Psoas muscle (tissue), 8 donors: ENCODE results near the gene RAB30. TPM values are rescaled to one million over a fixed set of nuclear protein-coding genes. Genes with fewer than 3 reads are reported as not detected.
A peak's percentile ranks its signal among the peaks of the same experiment; 100 is the strongest.

Source experiments
- ATAC-seq, 4 donors: fragments of 200-7000 bp; cut with Tn5 transposase; one replicate each; pipeline ENCODE4 v1.9.1; 2020; ENCODE audit warnings: moderate library complexity in 3 of 4, mild to moderate bottlenecking in 2 of 4
- DNase-seq, 2 donors: peaks; one replicate each; pipeline ENCODE4 v3.0.0-alpha.2; 2020
- H3K27ac ChIP-seq: fragments of 200-600 bp; one replicate; pipeline ENCODE4 v1.8.0; 2022
- H3K27me3 ChIP-seq, 3 donors: fragments of 200-600 bp in 1 of 3; one replicate each; pipeline versions ENCODE4 v1.6.1 to v1.8.0; 2013 to 2022; ENCODE audit warnings: low read length in 2 of 3, mild to moderate bottlenecking in 2 of 3, moderate library complexity in 1 of 3; ENCODE audit not compliant: insufficient read depth in 3 of 3
- H3K36me3 ChIP-seq, 2 donors: fragments of 200-600 bp in 1 of 2; one replicate each; pipeline versions ENCODE4 v1.6.1 to v1.8.0; 2013 to 2022; ENCODE audit warnings: low read depth in 1 of 2, mild to moderate bottlenecking in 1 of 2, moderate library complexity in 1 of 2; ENCODE audit not compliant: insufficient read depth in 1 of 2
- H3K4me1 ChIP-seq: fragments of 200-600 bp; one replicate; pipeline ENCODE4 v1.8.0; 2022
- H3K4me3 ChIP-seq: fragments of 200-600 bp; one replicate; pipeline ENCODE4 v1.8.0; 2022; ENCODE audit warnings: mild to moderate bottlenecking
- H3K9me3 ChIP-seq: fragments of 200-600 bp; one replicate; pipeline ENCODE4 v1.8.0; 2022
- WGBS, 3 donors: extraction: QIAGEN DNeasy Blood & Tissue Kit; methylation state at CpG; one replicate each; pipeline versions ENCODE4 v1.1.6 to v1.1.7; 2013; 5-methylcytosine and 5-hydroxymethylcytosine counted together
- intact Hi-C, 2 donors: fragments of 100-400 bp; cut with DNase I; formaldehyde crosslinking; loops; one replicate each; pipeline versions ENCODE4 v1.11.0 to v1.14.2; 2022
- long read RNA-seq, 2 donors: library from polyadenylated mRNA; unstranded; transcript quantifications; one replicate each; pipeline ENCODE4 v2.0.0, GENCODE V29; 2021
- polyA plus RNA-seq, 3 donors: library from polyadenylated mRNA; stranded (reverse); fragments of 200-250 nt; gene quantifications; one replicate each; pipeline ENCODE4 v1.2.3, GENCODE V29; 2013
- total RNA-seq, 4 donors: library from RNA; stranded (reverse); fragmentation: NEBNext Ultra II Directional in 2 of 4; extraction: Animal tissue kit (Norgen Biotek cat#: 25700) in 2 of 4; gene quantifications; one replicate each; pipeline versions ENCODE4 v1.2.1 to v1.2.4, GENCODE V29; 2021 to 2023
- TF ChIP-seq, protein P1 (sequence below): fragments of 200-600 bp; IDR thresholded peaks from one replicate; pipeline ENCODE4 v1.8.0; 2022; ENCODE audit warnings: antibody characterized with exemption
- donor health status: healthy with polysubstance abuse.
- donor health status: DM: no; HTN: no; CAD: no; lungs with moderate emphysema.
- donor health status: Bipolar disorder and iron deficiency.
- donor health status: healthy.
- donor health status: DM: yes; HTN: yes; CAD: no.
- donor health status: DM: no; HTN: no; CAD: no.
- donor health status: DM: no; HTN: no; CAD: no.
- donor health status: DM: yes; HTN: yes; CAD: no.

Gene RAB30, protein sequence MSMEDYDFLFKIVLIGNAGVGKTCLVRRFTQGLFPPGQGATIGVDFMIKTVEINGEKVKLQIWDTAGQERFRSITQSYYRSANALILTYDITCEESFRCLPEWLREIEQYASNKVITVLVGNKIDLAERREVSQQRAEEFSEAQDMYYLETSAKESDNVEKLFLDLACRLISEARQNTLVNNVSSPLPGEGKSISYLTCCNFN
- total RNA-seq, result 10 to 100 TPM; 15.2 to 89.7 (median 37.6) TPM
- 10 to 100 TPM in 2 of 3 donors, 1 to 10 TPM in 1; 3.4 to 21.5 (median 13.7) TPM for polyA plus RNA-seq
- long read RNA-seq, donor 1, full-length matches to known transcripts, result 5 of 23 reads
- long read RNA-seq, donor 1, partial matches to known transcripts, result 0 of 23 reads
- long read RNA-seq, donor 1, other reads (novel, unspliced or antisense), result 18 of 23 reads
- long read RNA-seq, donor 2, transcript RAB30-205 (5 exons, 792 nt), result major isoform, 6 of 19 reads
- long read RNA-seq, donor 2, partial matches to known transcripts, result 2 of 19 reads
- long read RNA-seq, donor 2, other reads (novel, unspliced or antisense), result 11 of 19 reads

DNA sequence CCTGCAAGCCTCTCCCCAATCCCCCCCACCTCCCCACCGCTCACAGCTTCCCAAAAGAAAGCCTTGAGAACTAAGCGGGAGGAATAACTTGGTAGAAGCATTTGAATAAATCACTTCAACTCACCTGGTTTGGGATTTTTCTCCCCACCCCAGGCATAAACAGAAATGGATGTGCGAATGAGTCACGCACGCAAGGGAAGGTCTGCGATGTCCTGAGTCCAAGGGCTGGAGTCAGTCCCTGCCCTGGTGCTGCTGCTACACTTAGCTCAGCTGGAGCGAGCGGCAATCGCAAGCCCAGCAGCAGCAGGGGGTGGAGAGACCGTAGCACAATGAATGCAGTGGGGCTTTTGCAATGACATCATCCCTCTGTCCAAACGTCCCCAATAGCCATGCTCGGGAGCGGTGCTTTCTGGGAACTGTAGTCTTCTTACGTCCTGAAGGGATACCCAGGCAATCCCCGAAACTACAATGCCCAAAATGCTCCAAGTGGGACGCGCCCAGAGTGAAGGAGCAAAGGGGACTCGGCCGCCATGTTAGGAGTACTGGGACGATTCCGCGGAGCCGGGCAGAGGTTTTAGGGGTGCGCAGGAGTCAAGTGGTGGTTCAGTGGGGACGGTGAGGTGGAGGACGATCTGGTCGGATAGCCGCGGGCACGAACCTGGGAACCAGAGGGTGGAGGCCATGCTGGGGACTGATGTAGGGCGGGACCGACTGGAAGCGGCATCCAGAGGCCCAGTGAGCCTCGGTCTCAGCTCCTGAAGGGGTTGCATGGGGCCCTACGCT, at the start of gene RAB30:
Gene RAB30, minus strand, starts transcription at position 331 of the 783 bp plus-strand sequence. CDS start 74,581 bp downstream, outside the sequence.
- Histone ChIP-seq H3K27me3 (no peaks in the 10 kb centered on the region), H3K4me3 (peak within 1 kb of the TSS; percentile 68), H3K36me3 (peaks cover 0 to 35% of the 10 kb centered on the region in 2 donors), H3K27ac (peak within 1 kb of the TSS; percentile 90), H3K9me3 (no peaks in the 10 kb centered on the region), H3K4me1 (peaks cover 43% of the 10 kb centered on the region)
- intact Hi-C loops, result loop anchor here (1.0 to 10.0 kb wide), 9 partner anchors 37 to 169 kb away; partner anchors contain the start of genes DDIAS (in 2 of the 2), PRCP (in 2 of the 2), ANKRD42 (in 1 of the 2) and PCF11 (in 1 of the 2)
- DNase-seq, result peak; percentile 95 to 97
- TF ChIP-seq, protein P1, sequence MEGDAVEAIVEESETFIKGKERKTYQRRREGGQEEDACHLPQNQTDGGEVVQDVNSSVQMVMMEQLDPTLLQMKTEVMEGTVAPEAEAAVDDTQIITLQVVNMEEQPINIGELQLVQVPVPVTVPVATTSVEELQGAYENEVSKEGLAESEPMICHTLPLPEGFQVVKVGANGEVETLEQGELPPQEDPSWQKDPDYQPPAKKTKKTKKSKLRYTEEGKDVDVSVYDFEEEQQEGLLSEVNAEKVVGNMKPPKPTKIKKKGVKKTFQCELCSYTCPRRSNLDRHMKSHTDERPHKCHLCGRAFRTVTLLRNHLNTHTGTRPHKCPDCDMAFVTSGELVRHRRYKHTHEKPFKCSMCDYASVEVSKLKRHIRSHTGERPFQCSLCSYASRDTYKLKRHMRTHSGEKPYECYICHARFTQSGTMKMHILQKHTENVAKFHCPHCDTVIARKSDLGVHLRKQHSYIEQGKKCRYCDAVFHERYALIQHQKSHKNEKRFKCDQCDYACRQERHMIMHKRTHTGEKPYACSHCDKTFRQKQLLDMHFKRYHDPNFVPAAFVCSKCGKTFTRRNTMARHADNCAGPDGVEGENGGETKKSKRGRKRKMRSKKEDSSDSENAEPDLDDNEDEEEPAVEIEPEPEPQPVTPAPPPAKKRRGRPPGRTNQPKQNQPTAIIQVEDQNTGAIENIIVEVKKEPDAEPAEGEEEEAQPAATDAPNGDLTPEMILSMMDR, result no peak
- WGBS, 3 donors, result 0 to 1% (median 0%) methylated on average over 34 to 35 of the region's 35 CpGs
- ATAC-seq, result peak; percentile 93 to 97 (median 96)

DNA sequence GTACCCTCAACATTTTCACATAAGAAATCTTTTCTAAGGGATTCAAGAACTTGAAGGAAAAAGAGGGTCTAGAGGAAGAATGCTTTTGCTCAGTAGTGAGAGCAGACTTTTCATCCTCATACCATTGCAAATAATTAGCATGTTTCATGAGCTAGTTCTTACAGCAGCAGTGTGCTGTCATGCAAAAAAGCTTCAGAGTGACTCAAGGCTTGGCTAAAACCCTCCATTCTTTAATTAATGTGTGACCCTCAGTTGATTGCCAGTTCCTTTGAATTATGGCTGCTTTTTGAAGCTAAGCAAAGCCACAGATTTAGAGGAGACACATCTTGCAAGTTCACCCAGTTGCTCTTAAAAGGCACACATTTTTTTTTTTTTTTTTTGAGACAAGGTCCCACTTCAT, 48.6 kb upstream of the RAB30 start:
- Histone ChIP-seq H3K9me3 (no peaks in the 10 kb centered on the region), H3K4me3 (no peak overlapping the region), H3K27me3 (no peaks in the 10 kb centered on the region), H3K4me1 (no peaks in the 10 kb centered on the region), H3K27ac (no peak overlapping the region), H3K36me3 (no peaks in the 10 kb centered on the region)
- intact Hi-C loops, result no loop called here
- ATAC-seq (no peak), DNase-seq (no peak)
- TF ChIP-seq, protein P1, result no peak

DNA sequence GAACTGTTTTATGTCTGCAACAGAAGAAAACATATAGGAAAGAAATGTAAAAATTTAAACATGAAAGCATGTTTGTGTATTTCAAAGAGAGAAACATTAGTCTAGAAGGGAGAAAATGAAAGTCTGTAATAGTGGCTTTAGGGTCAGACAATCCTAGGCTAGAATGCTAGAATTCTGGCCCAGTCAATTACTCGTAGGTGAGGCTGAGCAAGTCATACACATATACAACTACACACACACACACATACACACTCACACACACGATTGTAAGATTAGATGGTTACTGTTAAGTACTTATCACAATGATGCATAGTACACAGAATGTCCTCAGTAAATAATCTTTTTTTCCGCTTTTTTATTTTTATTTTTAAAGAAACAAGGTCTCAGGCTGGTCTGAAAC, 47.5 kb upstream of the RAB30 start:
- H3K27me3 ChIP-seq, result no peaks in the 10 kb centered on the region
- no peak overlapping the region for H3K27ac ChIP-seq
- TF ChIP-seq, protein P1, result no peak
- intact Hi-C loops, result no loop called here
- no peaks in the 10 kb centered on the region for H3K36me3 ChIP-seq
- H3K9me3 ChIP-seq, result no peaks in the 10 kb centered on the region
- no peak for DNase-seq
- WGBS, 3 donors, result 76 to 81% (median 80%) methylated on average over 3 of the region's 3 CpGs
- ATAC-seq, result no peak
- no peaks in the 10 kb centered on the region for H3K4me1 ChIP-seq
- no peak overlapping the region for H3K4me3 ChIP-seq

DNA sequence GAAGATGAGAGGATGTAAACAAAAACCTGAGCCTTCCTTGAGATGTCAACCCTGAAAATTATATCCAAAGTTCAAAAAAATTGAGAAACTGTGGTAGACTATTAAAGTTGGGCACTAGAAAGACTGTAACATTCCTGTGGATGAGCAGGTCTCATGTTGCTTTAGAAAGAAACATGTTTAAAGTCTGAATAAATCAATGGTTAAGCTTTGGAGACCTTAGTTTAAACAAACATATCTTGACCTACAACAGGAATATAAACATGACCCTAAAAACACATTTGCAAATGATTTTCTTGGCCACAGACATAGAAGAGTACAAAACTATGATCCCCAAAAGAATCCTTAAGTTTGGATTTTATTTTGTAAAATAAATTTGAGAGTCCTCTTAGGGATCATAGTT, 47.1 kb upstream of the RAB30 start:
- no peak for ATAC-seq
- no peaks in the 10 kb centered on the region for H3K4me1 ChIP-seq
- intact Hi-C loops, result no loop called here
- no peak overlapping the region for H3K4me3 ChIP-seq
- no peak overlapping the region for H3K27ac ChIP-seq
- no peak for DNase-seq
- H3K9me3 ChIP-seq, result no peaks in the 10 kb centered on the region
- no peaks in the 10 kb centered on the region for H3K27me3 ChIP-seq
- TF ChIP-seq, protein P1, result no peak
- H3K36me3 ChIP-seq, result no peaks in the 10 kb centered on the region
